ENCODE data around the gene ADGRL3. TPM values are rescaled to one million over a fixed set of nuclear protein-coding genes. Genes with fewer than 3 reads are reported as not detected.

The ADGRL3 gene
- total RNA-seq, 1 donor from 2014 or later: 93.6 TPM

DNA sequence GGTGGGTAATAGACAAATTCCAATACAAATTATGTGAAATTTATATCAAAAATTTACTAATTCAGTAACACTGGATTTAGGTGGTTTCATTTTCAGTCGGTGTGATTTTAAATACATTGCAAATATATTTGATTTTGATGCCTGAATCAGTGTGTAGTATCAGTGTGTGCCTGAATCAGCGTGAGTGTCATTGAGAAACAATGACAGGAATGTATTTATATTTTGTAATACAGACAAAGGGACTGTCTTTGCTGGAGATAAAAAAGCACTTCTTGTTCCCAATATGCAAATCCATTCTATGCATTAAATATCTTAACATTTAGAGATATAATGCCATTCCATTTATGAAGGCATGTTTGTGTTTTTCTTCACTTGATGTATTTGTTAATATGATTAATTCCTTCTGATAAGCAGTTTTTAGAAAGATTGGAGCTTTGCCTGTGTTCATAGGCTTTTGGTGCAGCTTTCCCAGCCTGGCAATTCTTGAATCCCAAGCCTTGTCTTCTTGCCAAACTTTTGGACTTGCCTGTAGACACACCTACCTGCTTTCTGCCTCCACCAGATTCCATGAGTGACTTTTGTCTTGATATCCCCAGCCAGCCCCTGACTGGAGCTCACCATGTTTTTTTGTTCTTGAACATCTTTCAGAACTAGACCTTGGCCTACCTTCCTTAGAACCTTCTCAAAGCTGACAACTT is 243.8 kb downstream of the ADGRL3 start:
- DNase-seq (ENCODE audit: low spot score): no peak
- no peaks in the 10 kb centered on the region for H3F3A ChIP-seq (ENCODE audit: low read depth)
- TF ChIP-seq EZH2 (IDR thresholded peaks at IDR 0.05) (no peak), EZH2phosphoT487 (IDR thresholded peaks at IDR 0.05) (no peak)
- TF ChIP-seq, protein P1, sequence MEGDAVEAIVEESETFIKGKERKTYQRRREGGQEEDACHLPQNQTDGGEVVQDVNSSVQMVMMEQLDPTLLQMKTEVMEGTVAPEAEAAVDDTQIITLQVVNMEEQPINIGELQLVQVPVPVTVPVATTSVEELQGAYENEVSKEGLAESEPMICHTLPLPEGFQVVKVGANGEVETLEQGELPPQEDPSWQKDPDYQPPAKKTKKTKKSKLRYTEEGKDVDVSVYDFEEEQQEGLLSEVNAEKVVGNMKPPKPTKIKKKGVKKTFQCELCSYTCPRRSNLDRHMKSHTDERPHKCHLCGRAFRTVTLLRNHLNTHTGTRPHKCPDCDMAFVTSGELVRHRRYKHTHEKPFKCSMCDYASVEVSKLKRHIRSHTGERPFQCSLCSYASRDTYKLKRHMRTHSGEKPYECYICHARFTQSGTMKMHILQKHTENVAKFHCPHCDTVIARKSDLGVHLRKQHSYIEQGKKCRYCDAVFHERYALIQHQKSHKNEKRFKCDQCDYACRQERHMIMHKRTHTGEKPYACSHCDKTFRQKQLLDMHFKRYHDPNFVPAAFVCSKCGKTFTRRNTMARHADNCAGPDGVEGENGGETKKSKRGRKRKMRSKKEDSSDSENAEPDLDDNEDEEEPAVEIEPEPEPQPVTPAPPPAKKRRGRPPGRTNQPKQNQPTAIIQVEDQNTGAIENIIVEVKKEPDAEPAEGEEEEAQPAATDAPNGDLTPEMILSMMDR (IDR thresholded peaks at IDR 0.05): no peak
- no peak overlapping the region for H3K4me2 ChIP-seq
- H3K27me3 ChIP-seq: no peaks in the 10 kb centered on the region
- no peak overlapping the region for H3K27ac ChIP-seq
- peaks cover 26% of the 10 kb centered on the region for H3K4me1 Mint-ChIP-seq
- no peaks in the 10 kb centered on the region for H3K4me1 ChIP-seq
- H3K36me3 ChIP-seq: peaks cover 4% of the 10 kb centered on the region
- no peaks in the 10 kb centered on the region for H3K27me3 Mint-ChIP-seq (ENCODE audit: insufficient read depth, low read depth)
- no peak overlapping the region for H3K9ac ChIP-seq
- no peaks in the 10 kb centered on the region for H3K9me3 ChIP-seq (ENCODE audit: low read depth)
- no peak overlapping the region for H2AFZ ChIP-seq (replicated peaks)
- peaks cover 15% of the 10 kb centered on the region for H3K36me3 Mint-ChIP-seq
- H3K4me3 ChIP-seq: no peak overlapping the region
- H3K9me3 Mint-ChIP-seq: peaks cover 6% of the 10 kb centered on the region
- peaks cover 12% of the 10 kb centered on the region for H4K20me1 ChIP-seq (ENCODE audit: low read depth)
- H3K4me3 Mint-ChIP-seq: no peak overlapping the region
- H3K79me2 ChIP-seq (ENCODE audit: low read depth): no peaks in the 10 kb centered on the region
- H3K27ac Mint-ChIP-seq: peak overlapping the region; percentile 27

- Histone ChIP-seq H3K27me3 (no peaks in the 10 kb centered on the region), H3K4me1 (no peaks in the 10 kb centered on the region), H4K20me1 (ENCODE audit: low read depth) (peaks cover 12% of the 10 kb centered on the region), H3K36me3 (peaks cover 4% of the 10 kb centered on the region), H3K9me3 (ENCODE audit: low read depth) (no peaks in the 10 kb centered on the region), H3K9ac (no peak overlapping the region), H2AFZ (replicated peaks) (no peak overlapping the region), H3K4me3 (no peak overlapping the region), H3K79me2 (ENCODE audit: low read depth) (no peaks in the 10 kb centered on the region), H3K27ac (no peak overlapping the region), H3F3A (ENCODE audit: low read depth) (no peaks in the 10 kb centered on the region), H3K4me2 (no peak overlapping the region)
- Mint-ChIP-seq H3K9me3 (peaks cover 3% of the 10 kb centered on the region), H3K36me3 (peaks cover 11% of the 10 kb centered on the region), H3K27me3 (ENCODE audit: insufficient read depth, low read depth) (no peaks in the 10 kb centered on the region), H3K4me3 (no peak overlapping the region), H3K4me1 (peaks cover 26% of the 10 kb centered on the region), H3K27ac (no peak overlapping the region)
- no peak for TF ChIP-seq EZH2 (IDR thresholded peaks at IDR 0.05)
- TF ChIP-seq EZH2phosphoT487 (IDR thresholded peaks at IDR 0.05): no peak
- no peak for DNase-seq (ENCODE audit: low spot score)
Measured at GRCh38 chr4:61445374-61446063, 245.4 kb downstream of the ADGRL3 start.

GRCh38 chr4:61446941-61447340 is 246.8 kb downstream of the ADGRL3 start:
- Mint-ChIP-seq H3K9me3 (no peaks in the 10 kb centered on the region), H3K27me3 (ENCODE audit: insufficient read depth, low read depth) (no peaks in the 10 kb centered on the region), H3K4me3 (no peak overlapping the region), H3K4me1 (peaks cover 26% of the 10 kb centered on the region), H3K27ac (no peak overlapping the region), H3K36me3 (peaks cover 5% of the 10 kb centered on the region)
- Histone ChIP-seq H3F3A (ENCODE audit: low read depth) (no peaks in the 10 kb centered on the region), H2AFZ (replicated peaks) (no peak overlapping the region), H3K4me1 (no peaks in the 10 kb centered on the region), H3K36me3 (peaks cover 4% of the 10 kb centered on the region), H3K9ac (no peak overlapping the region), H4K20me1 (ENCODE audit: low read depth) (peaks cover 19% of the 10 kb centered on the region), H3K9me3 (ENCODE audit: low read depth) (no peaks in the 10 kb centered on the region), H3K79me2 (ENCODE audit: low read depth) (peaks cover 5% of the 10 kb centered on the region), H3K4me2 (no peak overlapping the region), H3K4me3 (no peak overlapping the region), H3K27ac (no peak overlapping the region), H3K27me3 (no peaks in the 10 kb centered on the region)
- TF ChIP-seq EZH2phosphoT487 (IDR thresholded peaks at IDR 0.05): no peak
- TF ChIP-seq, protein P1 (IDR thresholded peaks at IDR 0.05): no peak
- TF ChIP-seq EZH2 (IDR thresholded peaks at IDR 0.05): no peak
- no peak for DNase-seq (ENCODE audit: low spot score)

- TF ChIP-seq EZH2 (IDR thresholded peaks at IDR 0.05): no peak
- TF ChIP-seq, protein P1 (IDR thresholded peaks at IDR 0.05): no peak
- TF ChIP-seq EZH2phosphoT487 (IDR thresholded peaks at IDR 0.05): no peak
- no peak overlapping the region for H3K4me2 ChIP-seq
- H4K20me1 ChIP-seq (ENCODE audit: low read depth): peaks cover 21% of the 10 kb centered on the region
- H3K27me3 ChIP-seq: no peaks in the 10 kb centered on the region
- no peaks in the 10 kb centered on the region for H3K9me3 ChIP-seq (ENCODE audit: low read depth)
- peaks cover 5% of the 10 kb centered on the region for H3K79me2 ChIP-seq (ENCODE audit: low read depth)
- H3K27ac ChIP-seq: no peak overlapping the region
- Mint-ChIP-seq H3K27ac (no peak overlapping the region), H3K27me3 (ENCODE audit: insufficient read depth, low read depth) (no peaks in the 10 kb centered on the region), H3K36me3 (no peaks in the 10 kb centered on the region), H3K4me3 (no peak overlapping the region), H3K4me1 (peaks cover 21% of the 10 kb centered on the region), H3K9me3 (no peaks in the 10 kb centered on the region)
- H3F3A ChIP-seq (ENCODE audit: low read depth): no peaks in the 10 kb centered on the region
- DNase-seq (ENCODE audit: low spot score): no peak
- H3K9ac ChIP-seq: no peak overlapping the region
- no peak overlapping the region for H2AFZ ChIP-seq (replicated peaks)
- H3K36me3 ChIP-seq: peaks cover 4% of the 10 kb centered on the region
- H3K4me1 ChIP-seq: no peaks in the 10 kb centered on the region
- no peak overlapping the region for H3K4me3 ChIP-seq
Measured at GRCh38 chr4:61447918-61448317, 247.8 kb downstream of the ADGRL3 start.

All from neural progenitor cell (in vitro differentiated cells).